Head of caudate nucleus (tissue), 42 donors: ENCODE measurements around the gene PLOD2.

ENCODE experiments used
- DNase-seq, 42 donors: peaks; one replicate each; pipeline versions ENCODE4 v3.0.0 to v3.0.0-alpha.2; 2020 to 2021; ENCODE audit warnings: mixed read lengths in 7 of 42
- intact Hi-C: fragments of 100-400 bp; cut with DNase I; formaldehyde crosslinking; loops from one replicate; pipeline ENCODE4 v1.15.0; 2022

PLOD2 gene

DNA sequence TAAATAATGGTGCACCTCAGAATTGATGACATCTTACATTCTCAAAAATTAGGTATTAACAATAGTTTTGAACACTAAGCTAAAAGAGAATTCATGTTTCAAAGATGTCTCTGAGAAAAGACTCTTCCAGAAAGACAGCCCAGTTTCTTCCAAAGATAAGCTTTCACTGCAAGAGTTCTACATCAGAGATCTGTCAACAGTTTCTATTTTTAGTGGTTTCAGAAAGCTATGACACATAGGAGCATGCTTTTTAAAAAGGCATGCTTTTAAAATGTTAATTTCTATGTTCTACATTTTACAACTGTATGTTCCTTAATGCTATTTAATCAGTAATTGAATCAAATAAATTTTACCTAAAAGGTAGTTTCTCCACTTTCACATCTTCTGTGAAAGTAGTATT is 88.2 kb downstream of the PLOD2 start:
- intact Hi-C loops: loop anchor here (5.0 kb wide), 1 partner anchor 114 kb away; no protein-coding TSS in a partner anchor
- no peak for DNase-seq

DNA sequence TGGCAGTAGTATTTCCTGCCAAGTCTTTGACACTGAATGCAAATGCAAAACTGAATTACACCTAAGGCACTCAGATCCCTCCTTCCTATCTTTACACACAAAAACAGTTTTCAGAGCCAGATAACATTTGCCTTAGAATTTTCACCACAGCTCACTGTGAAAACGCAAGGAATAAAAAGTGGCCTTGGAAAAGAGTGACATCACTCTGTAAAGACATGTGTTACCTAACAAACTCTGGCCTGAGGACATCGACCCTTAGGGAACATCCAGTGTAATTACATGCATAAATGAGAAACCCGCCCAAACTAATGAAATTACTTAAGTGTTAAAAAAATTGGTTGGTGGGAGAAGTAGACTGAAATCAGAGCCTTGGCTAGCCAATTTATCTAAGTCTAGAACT is 88.9 kb downstream of the PLOD2 start:
- DNase-seq: no peak
- intact Hi-C loops: loop anchor here (5.0 kb wide), 1 partner anchor 115 kb away; no protein-coding TSS in a partner anchor

DNA sequence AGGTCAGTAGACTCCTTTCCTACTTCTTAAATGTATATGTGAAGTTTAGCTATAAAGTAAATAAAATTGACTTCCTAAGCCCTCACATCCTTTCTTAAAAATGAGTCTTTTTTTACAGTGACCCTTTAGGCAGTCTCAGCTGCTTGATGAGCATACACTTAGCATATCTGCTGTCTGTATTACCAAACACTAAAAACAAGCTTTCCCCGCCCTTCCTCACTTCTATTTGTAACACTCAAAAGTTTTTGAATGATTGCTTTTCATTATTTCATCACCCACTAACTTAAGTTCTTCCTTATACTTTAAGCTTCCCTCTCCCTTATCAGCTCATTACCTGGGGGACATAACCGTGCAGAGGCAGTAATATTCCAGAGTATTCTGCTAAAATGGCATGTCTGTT is 89.4 kb downstream of the PLOD2 start:
- intact Hi-C loops: loop anchor here (5.0 kb wide), 1 partner anchor 116 kb away; no protein-coding TSS in a partner anchor

DNA sequence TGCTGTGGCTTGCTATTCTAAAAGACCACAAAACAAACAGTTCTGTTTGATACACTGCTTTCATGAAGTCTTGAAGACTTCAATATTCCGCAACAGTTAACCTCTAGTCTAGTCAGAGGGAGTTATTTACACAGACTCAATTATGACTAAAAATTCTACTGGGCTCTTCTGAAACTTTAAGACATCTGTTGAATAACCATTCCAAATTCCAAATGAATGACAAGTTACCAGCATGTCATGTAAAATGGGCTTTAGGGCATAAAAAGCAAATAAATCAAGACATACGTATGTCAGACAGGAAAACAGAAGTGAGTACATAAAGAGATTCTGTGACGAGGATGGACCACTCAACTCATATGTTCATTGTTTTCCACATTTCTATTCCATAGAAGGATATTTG is 93.9 kb downstream of the PLOD2 start:
- intact Hi-C loops: no loop called here
- DNase-seq: no peak

More for the DNA sequence above, 89.4 kb downstream of the PLOD2 start:
- no peak for DNase-seq

DNA sequence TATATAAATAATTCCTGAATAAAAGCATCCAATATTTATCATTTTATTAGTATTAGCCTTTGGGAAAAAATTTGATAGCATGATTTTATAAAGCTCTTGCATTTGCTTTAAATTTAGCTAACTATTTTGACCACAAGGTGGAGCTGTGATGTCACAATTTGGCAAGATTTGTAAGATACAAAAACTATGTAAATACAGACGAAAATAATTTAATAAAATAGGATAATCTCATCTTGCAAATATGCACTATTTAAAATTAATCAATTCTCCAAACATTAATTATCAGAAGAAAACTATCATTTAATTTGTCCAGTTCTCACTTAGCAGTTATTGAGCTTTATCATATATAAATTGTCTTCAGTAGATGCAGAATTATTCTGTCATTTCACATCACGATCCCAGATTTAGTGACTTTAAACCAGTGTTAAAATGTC is 95.4 kb downstream of the PLOD2 start:
- DNase-seq: peak in 17 of 42 donors; percentile 5 to 72 (median 36)
- intact Hi-C loops: no loop called here

DNA sequence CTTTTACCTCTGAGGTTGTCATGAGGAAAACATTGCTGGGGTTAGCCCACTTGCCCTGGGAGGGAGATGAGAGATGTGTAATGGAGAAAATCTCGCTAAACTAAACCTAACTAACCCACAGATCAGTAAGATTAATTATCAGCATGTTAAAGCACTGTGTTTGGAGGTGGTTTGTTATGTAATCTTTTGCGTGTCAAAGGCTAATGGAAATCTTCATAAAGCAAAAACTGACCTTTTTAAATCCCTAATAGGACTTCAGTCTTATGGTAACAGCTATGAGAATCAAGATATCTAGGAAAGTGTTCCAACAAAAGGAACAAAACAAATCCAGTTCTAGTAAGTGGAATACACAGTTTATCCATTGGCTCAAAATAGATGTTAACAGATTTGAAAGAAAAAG is 102.7 kb downstream of the PLOD2 start:
- no peak for DNase-seq

DNA sequence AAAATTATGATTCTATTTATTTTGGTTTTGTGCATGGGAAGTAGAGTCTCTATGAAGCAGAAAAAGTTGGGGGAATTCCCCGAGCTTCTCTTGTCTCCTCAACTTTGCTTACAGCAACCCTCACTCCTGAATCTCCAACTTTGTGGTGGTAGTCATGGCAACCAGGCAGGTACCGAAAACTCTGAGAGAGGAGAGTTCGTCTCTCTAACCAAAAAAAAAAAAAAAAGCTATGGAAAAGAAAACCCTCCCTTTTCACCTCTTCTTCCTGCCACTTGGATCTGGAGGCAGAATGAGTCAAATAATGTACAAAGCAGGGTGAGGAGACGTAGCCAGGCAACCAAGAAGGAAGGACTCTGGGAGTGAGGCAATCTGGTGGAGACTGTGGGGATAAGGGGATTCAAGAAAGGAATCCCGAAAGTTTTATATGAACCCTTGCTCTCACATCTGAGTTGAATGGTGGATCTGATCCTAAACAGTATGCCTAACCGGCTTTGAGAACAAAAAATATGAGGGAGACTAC is 108.1 kb downstream of the PLOD2 start:
- intact Hi-C loops: no loop called here

More for the DNA sequence above, 102.7 kb downstream of the PLOD2 start:
- intact Hi-C loops: no loop called here

DNA sequence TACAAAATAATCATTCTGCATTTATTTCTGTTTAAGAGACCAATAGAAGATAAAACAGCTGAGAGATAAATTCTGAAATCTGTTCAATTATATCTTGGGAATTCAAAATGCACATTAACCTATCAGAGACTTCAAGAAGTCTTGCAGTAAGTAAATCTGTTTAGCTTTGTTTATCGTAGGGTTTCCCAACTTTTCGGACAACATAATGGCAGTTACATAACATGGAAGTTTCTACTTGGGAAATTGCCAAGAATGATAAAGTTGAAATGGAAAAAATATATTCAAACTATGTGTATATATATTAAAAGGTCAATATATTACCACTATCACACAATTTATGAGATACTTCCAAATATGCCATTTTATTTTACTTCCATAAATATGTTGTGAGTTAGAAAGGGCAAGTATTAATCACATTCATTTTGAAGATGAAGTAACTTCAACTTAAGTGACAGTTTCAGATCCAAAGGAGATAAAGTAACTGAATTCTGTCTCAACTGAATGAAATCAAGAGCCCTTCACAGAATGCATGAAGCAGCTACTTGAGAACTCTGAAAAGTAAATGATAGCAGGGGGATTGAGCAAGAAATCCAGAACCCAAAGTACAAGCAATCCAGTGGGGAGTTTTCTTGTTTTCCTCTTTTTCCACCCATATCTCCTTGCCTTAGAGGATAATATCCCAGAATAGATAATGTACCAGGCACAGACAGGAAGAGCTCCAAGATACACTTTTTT is 108.8 kb downstream of the PLOD2 start:
- no peak for DNase-seq
- intact Hi-C loops: no loop called here

More for the DNA sequence above, 108.1 kb downstream of the PLOD2 start:
- peak in 10 of 42 donors; percentile 8 to 46 (median 18) for DNase-seq

DNA sequence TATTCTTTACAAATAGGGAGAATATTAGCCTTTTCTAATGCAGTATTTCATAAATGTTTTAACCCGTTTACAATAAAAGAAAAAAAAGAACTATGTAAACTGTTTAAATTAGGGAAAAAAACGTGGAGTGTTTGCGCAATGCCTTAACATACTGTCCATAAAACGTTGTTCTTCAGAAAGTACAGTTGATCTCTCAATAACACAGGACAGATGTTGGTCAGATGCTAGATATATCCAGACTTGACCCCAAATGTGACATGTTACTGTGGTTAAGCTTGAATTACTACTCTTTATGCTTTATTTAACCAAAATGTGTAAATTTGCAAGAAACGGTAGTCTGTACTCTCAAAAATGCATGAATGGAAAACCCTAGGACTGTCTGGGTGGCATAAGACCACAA is 110.3 kb downstream of the PLOD2 start:
- intact Hi-C loops: no loop called here

DNA sequence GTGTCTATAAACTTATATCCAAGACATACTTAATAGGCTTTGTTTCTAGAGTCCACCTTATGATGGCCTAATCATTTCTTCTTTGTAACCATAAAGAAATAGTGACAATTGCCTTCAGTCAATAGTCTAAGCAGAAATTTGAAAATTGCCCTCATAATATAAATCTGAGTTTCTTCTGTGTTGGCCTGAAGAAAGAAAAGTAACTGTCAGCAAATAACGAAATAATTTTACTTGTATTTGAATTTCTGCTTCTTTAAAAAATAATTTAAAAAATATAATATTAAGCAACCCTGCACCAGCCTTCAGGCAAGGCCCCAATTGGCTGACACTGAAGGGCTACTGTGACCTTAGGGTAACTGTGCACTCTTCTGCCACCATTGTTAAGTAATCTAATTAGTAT is 113.5 kb downstream of the PLOD2 start:
- intact Hi-C loops: no loop called here
- no peak for DNase-seq

More for the DNA sequence above, 110.3 kb downstream of the PLOD2 start:
- DNase-seq: no peak

DNA sequence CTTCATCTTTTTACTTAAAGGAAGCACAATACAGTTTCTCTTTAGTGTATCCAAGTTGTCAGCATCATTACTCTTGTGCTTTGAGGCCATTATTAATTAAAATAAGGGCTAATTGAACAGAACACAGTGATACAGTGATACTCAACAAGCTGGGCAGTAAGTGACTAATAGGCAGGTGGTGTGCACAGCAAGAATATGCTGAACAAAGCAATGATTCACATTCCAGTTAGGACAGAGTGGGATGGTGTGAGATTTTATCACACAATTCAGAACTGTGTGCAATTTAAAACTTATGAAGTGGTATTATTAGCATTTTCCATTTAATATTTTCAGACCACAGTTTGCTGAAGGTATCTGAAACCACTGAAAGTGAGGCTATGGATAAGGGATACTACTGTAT is 116.9 kb downstream of the PLOD2 start:
- intact Hi-C loops: no loop called here
- no peak for DNase-seq

DNA sequence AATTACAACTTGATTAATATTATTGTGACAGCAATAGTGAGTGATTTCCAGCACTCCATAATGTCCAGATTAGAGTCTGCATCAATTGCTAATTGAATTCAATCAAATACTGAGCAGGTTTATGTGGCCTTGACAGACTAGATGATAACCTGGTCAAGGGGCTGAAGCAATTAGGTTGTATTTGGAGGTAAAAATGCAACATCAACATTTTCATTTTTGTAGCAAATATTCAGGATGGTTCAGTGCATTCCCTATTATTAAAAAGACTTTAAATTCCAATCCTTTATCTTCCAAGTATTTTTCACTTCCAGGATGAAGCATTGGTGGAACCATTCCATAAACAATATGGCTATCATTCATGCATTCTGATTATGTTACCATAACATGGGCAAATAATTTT is 120.4 kb downstream of the PLOD2 start:
- DNase-seq: no peak
- intact Hi-C loops: no loop called here

DNA sequence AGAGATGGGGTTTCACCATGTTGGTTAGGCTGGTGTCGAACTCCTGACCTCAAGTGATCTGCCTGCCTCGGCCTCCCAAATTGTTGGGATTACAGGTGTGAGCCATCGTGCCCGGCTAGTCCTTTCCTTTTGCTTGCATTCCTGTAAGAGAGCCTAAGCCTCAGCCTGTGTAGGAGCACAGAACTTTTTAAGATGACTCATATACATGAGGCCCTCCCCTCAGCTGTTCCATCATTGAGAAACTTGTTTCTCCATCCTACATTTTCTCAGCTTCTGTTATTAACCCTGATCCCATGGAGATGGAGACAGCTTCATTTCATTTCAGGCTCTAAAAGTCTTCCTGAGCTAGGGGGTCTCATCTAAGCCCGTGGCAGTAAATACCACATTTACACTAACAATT is 123.3 kb downstream of the PLOD2 start:
- intact Hi-C loops: no loop called here
- no peak for DNase-seq

DNA sequence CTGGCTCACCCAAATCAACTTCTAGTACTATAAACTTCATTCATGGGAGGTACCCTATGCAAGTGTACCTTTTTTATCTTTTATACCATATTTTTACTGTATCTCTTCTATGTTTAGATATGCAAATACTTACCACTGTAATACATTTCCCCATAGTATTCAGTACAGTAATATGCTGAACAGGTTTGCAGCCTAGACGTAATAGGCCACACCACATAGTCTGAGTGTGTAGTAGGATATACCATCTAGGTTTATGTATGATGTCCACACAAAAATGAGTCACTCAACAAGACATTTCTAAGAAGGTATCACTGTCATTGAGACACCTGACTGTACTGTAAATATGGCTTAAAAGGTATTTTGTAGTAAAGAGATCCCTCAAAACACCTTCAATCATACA is 124.7 kb downstream of the PLOD2 start:
- intact Hi-C loops: no loop called here

DNA sequence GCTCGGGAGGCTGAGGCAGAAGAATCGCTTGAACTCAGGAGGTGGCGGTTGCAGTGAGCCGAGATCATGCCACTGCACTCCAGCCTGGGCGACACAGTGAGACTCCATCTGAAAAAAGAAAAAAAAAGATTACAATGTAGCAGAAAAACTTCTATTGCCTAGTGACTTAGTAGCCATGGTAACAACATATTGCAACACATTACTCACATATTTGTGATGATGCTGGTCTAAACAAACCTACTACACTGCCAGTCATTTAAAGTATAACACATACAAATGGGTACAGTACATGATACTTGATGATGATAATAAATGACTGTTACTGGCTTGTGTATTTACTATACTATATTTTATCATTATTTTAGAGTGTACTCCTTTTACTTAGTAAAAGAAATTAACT is 125.6 kb downstream of the PLOD2 start:
- intact Hi-C loops: no loop called here
- no peak for DNase-seq

More for the DNA sequence above, 124.7 kb downstream of the PLOD2 start:
- no peak for DNase-seq

DNA sequence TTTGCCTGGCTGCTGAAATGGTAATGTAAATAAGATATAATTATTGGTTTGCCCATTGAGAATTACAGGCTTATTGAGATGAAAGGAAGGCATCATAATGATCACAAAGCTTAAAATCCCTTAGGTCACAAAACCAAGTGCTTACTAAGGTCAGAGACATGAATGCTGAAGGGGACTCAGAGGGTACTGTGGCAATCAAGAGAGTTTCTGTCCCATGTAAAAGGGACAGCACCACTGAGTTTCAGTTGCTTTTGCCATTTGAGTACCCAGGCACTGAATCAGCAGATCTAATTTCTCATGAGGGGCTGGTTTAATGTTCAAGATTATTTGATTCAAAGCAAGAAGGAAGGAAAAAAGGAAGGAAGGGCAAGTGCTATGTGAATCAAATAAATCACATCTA is 127.0 kb downstream of the PLOD2 start:
- intact Hi-C loops: no loop called here
- no peak for DNase-seq

DNA sequence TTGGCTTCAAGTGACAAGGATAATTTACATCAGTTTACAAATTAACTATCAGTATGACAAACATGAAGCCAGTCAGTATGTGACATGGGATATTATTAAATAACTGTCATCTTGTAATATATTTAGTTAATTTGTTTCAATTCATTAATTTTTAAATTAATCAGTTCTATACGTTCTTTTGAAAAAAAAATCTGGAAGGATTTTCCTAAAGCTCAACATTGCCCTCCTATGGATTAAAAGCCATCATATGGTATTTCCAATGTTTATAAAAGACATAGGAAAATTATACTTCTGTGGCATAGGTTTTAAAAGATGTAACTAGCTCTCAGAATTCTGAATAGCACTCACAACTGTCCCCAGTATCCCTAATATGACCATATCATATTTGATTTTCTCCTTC is 134.4 kb downstream of the PLOD2 start:
- intact Hi-C loops: no loop called here

DNA sequence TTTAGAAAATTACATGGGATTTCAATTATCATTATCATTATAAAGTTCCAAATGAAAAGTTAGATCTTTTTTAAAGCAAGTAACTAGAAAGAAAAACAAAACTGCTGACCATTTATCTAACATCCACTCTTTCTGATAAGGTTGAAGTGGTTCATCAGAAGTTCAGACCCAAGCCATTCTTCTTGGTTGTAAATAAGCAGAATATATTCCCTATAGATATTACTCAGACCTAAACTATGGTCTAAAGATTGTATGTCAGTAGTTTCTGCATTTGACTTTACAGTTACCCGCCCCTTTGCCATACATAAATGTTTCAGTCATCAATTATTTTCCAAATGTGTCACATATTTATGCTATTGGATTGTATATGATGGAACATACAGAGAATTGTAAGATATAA is 136.7 kb downstream of the PLOD2 start:
- DNase-seq: no peak
- intact Hi-C loops: no loop called here

More for the DNA sequence above, 134.4 kb downstream of the PLOD2 start:
- no peak for DNase-seq

DNA sequence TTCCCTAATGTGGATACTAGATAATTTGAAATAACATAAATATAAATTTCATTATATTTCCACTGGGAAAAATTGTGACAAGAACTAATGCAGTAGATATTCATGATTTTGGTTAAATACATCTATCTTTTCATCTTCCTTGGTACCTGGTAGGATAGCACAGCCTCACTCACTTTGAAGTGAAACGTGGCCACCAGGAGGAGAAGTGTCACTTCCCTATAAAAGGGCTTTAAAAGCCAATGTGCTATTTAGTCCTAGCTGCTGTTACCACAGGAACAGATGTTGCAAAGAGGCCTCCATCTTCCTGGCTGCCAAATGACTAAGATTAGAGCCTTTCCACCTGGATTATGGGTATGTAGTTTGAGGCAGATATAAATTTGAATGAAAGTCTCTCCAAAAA is 140.0 kb downstream of the PLOD2 start:
- no peak for DNase-seq
- intact Hi-C loops: no loop called here

DNA sequence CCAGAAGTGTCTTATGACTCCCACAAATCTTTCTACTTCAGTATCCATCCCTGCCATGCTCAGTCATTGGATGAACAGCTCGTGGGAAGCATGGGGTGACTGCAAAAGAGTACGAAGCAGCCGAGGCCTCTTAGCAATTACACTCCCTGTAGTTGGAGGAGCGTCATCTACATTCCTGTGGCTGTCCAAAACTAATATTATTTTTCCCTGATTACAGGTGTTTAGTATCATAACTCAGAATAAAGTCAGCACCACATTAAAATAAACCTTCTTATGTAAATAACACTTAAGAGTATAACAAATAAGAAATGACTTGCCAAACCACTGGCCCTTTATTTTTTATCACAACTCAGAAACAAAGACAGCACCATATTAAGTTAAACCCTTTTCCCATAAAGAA is 141.5 kb downstream of the PLOD2 start:
- intact Hi-C loops: no loop called here
- DNase-seq: no peak
